Measurements from ENCODE around the gene HJURP.

Gene HJURP

GRCh38 chr2:233817361-233817911, 36.9 kb downstream of the HJURP start:
- H3K27ac ChIP-seq: no peak overlapping the region

GRCh38 chr2:233816771-233817170, 37.6 kb downstream of the HJURP start:
- H3K4me3 ChIP-seq: no peak overlapping the region
- H3K27ac ChIP-seq: no peak overlapping the region

More at GRCh38 chr2:233817361-233817911, 36.9 kb downstream of the HJURP start:
- H3K4me3 ChIP-seq: no peak overlapping the region

DNA sequence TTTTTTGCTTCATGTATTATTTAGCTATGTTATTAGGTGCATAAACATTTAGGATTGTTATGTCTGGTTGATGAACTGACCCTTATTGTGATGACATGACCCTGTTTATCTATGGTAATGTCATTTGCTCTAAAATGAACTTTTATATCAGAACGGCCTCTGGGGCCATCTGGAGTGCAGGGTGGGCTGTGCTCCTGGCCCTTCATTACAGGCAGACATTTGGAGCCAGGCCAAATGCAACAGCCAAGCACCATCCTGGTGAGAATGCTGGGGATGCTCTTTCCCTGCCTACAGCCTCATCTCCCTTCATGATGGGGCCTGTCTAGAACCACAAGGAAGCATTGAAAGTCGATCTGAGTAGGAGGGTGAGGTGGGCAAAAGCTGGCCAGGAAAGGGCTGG, 38.0 kb downstream of the HJURP start:
- Histone ChIP-seq H3K27ac (no peak overlapping the region), H3K4me3 (no peak overlapping the region)

- Histone ChIP-seq H3K27ac (no peak overlapping the region), H3K4me3 (no peak overlapping the region)
Measured at GRCh38 chr2:233815861-233816260, 38.5 kb downstream of the HJURP start.

GRCh38 chr2:233814056-233814835, 40.1 kb downstream of the HJURP start:
- H3K4me3 ChIP-seq: no peak overlapping the region
- H3K27ac ChIP-seq: no peak overlapping the region

DNA sequence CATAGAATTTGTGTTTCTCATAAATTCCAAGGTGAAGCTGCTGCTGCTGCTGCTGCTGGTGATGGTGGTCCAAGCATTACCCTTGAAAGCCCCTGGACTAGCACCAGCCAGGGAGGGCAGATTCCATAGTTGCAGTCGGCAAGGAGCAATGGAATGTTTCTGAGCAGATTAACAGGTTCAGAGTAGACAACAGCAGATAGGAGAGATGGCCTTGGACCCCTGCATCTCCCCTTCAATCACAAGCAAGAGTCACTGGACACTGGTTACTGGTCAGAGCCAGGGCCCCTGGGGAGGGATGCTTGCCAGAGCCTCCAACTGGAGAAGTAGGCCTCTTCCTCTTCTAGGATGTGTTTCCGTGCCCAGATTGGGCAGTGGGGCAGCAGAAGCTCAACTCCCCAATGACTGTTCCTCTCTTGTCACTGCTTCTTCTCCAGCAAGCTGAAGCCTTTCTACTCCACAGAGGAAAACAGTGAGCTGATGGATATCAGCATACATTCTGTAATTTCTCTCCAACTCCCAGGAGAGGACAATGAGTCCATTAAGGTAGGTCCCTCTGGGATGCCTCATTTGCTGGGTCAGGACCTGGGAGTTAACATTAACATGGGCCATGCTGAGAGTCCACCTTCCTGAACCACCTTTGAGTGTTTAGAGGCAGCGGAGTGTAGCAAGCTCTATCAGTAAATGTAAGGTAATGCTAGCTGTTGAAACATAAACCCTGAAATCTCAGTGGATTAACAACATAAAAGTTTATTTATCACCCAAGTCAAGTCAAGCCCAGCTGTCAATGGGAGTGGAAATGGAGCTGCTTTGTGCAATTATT, 40.9 kb downstream of the HJURP start:
- no peak overlapping the region for H3K4me3 ChIP-seq
- H3K27ac ChIP-seq: no peak overlapping the region

- Histone ChIP-seq H3K27ac (no peak overlapping the region), H3K4me3 (no peak overlapping the region)
Measured at GRCh38 chr2:233811732-233812131, 42.6 kb downstream of the HJURP start.

DNA sequence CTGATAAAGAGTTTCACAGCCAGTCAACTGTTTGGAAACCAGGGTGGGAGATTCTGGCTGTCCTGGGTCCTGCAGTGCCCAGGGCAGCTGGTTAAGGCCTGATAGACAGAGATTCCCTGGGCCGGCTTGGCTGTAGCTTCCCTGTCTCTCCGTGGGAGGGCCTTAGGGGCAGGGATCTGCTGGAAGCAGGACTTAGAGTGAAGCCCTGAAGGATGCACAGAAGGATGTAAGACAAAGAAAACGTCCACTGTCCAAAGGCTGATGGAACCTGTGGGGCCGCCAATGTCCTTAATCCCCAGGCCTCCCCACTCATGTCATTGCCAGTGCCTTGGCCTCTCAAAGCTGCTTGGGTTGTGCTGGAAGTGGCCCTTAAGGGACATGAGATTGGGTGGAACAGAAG, 43.2 kb downstream of the HJURP start:
- H3K27ac ChIP-seq: no peak overlapping the region
- no peak overlapping the region for H3K4me3 ChIP-seq

DNA sequence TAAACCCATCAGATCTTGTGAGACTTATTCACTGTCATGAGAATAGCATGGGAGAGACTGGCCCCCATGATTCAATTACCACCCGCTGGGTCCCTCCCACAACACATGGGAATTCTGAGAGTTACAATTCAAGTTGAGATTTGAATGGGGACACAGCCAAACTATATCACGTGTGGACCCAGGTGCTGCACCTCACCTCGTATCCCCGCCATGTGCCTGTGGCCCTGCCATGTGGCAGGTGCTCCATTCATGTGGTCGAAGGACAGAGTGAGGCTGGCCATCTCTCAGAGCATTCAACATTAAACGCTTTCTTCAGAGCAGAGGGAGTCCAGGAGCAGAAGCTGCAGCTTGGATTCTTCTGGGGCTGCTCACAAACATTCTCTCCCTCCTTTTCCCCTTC, 44.0 kb downstream of the HJURP start:
- H3K4me3 ChIP-seq: no peak overlapping the region
- no peak overlapping the region for H3K27ac ChIP-seq

DNA sequence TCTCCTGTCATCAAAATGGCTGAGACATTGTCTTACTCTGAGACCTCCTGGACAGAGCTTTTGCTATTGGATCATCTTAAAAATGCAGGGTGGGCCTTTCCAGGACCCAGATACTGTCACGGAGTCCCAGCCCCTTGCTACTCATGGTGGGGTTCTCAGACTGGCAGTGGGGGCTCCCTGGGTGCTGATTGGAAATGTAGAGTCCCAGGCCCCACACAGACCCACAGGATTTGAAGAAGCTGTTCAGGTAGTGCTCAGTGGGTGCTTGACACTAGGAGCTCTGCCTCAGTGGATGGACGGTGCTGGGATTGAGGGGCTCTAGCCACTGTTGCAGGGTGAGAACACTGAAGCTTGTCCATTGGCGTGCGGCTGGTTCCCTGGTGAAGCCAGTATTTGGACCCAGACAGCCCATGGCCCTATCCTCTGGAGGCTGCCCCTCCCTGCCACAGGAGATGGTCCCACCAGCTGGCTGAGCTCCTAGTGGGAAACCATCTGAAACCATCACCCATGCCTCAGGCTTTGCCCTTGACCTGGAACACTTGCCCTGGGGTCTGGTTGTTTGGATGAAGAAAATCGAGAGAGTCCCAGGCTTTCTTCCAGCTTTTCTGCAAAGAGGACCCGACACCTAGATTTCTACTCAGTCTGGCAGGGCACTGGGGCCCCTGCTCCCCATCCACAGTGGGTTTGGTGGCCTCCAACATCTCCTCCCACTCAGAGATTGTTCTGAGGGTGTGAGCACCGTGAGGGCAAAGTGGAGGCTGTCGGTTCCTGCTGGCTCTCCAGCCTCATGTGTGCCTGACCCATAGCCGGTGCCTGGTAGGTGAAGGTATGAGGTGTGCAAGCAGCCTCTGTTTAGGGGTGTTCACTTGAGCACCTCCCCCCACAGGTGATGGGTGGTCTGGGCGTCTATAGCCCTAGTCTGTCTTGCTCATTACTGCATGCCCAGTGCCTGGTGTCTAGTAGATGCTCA, 46.1 kb downstream of the HJURP start:
- H3K4me3 ChIP-seq: no peak overlapping the region
- H3K27ac ChIP-seq: no peak overlapping the region

- no peak overlapping the region for H3K27ac ChIP-seq
- no peak overlapping the region for H3K4me3 ChIP-seq
Measured at GRCh38 chr2:233807215-233807865, 47.0 kb downstream of the HJURP start.

GRCh38 chr2:233803994-233804393, 50.3 kb downstream of the HJURP start:
- Histone ChIP-seq H3K27ac (no peak overlapping the region), H3K4me3 (no peak overlapping the region)

DNA sequence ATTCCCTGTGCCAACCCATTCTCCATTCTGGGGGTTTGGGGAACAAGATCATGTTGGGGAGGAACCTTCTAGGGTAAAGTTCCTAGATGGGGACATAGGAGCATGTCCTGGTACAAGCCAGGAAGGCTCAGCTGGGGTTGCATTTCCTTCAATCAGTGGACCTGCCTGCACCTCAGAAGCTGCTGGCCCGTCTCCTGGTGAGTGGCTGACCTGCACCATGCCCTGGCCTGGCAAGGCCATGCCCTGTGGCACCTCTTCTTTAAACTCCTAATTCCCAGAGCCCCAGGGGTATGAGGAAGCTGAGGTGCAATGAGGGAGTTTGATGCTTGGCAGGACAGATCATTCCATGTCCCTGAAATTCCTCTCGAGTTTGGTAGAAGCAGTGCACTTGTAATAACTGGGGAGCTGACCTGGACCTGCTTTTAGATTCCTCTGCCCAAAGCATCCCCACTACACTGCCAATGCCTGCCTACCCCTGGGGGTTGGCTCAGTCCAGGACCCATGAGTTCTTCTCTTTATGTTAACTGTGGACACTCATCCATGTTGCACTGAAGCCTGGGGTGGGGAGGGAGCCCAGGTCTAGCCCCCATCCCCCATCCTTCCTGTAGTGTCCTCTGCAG, 50.9 kb downstream of the HJURP start:
- no peak overlapping the region for H3K4me3 ChIP-seq
- no peak overlapping the region for H3K27ac ChIP-seq

DNA sequence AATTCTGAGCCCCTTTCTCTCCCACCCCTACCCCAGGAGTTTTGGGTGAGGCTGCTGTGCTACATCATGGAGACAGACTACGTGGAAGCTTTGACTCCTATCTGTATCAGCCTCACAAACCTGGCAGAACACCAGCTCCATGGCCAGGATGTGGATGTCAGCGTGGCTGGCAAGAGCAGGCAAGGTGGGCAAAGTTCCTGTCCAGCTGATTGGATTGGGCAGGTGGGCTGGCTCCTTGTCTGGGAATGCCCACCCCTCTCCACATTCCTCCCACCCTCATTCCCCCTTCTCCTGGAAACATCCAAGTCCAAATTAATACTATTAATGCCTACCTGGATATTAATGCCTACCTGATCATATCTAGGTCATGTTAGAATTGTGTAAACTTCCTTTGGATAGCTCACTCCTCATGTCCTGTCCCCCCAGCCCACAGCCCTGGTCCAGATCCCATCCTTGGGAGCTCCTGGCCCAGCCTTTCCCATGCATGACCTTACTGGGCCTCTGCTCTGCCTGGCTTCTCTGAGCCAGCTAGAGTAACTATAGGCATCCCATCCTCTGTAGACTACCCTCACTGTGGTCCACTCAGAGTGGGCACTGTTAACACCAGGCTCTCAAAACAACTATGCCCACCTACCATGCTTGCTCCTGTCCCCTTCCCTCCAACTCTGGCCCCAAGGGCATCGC, 52.1 kb downstream of the HJURP start:
- Histone ChIP-seq H3K27ac (no peak overlapping the region), H3K4me3 (no peak overlapping the region)

- Histone ChIP-seq H3K27ac (no peak overlapping the region), H3K4me3 (no peak overlapping the region)
Measured at GRCh38 chr2:233801357-233802131, 52.8 kb downstream of the HJURP start.

GRCh38 chr2:233800208-233800607, 54.1 kb downstream of the HJURP start:
- Histone ChIP-seq H3K4me3 (no peak overlapping the region), H3K27ac (no peak overlapping the region)

GRCh38 chr2:233799716-233800115, 54.6 kb downstream of the HJURP start:
- Histone ChIP-seq H3K4me3 (no peak overlapping the region), H3K27ac (no peak overlapping the region)

All from skin epidermis (tissue), 12 donors.